ENCODE results near the gene COX4I1. TPM values are rescaled to one million over a fixed set of nuclear protein-coding genes. Genes with fewer than 3 reads are reported as not detected.
"Not testable (repeated sequence)": the region's sequence is repeated elsewhere in the genome, so short reads cannot be mapped to it uniquely, and the experiment has no call there.

The COX4I1 gene
- total RNA-seq, 2 donors from 2014 or later = 436 to 471 TPM

GRCh38 chr16:85836706-85837582 is 37.4 kb downstream of the COX4I1 start:
- Histone ChIP-seq H3K27ac (ENCODE audit: low read depth, low read length) (no peak overlapping the region), H3K27me3 (ENCODE audit: control insufficient read depth, insufficient read depth, low read length, poor library complexity, severe bottlenecking) (peaks cover 7% of the 10 kb centered on the region), H3K36me3 (ENCODE audit: control insufficient read depth, insufficient read depth, low read length) (no peaks in the 10 kb centered on the region), H3K4me1 (ENCODE audit: control insufficient read depth, insufficient read depth, low read length) (no peaks in the 10 kb centered on the region), H3K4me3 (ENCODE audit: low read length) (no peak overlapping the region), H3K9me3 (ENCODE audit: control insufficient read depth, low read length) (no peaks in the 10 kb centered on the region), H3K9ac (ENCODE audit: extremely low read depth, low read length, poor library complexity, severe bottlenecking) (no peak overlapping the region)
- no peak for TF ChIP-seq CTCF (conservative IDR thresholded peaks at IDR 0.05)
- Mint-ChIP-seq H3K4me3 (no peak overlapping the region), H3K27ac (no peak overlapping the region), H3K9me3 (peaks cover 19% of the 10 kb centered on the region), H3K4me1 (no peaks in the 10 kb centered on the region), H3K36me3 (ENCODE audit: low read depth) (no peaks in the 10 kb centered on the region), H3K27me3 (ENCODE audit: insufficient read depth) (peaks cover 7% of the 10 kb centered on the region)
- DNase-seq = no peak
- whole genome bisulfite sequencing, 2 experiments (ENCODE audit: insufficient coverage in 1 of 2, insufficient read length in 1 of 2) = 83 to 86% methylated on average over 18 to 24 of the region's 24 CpGs

- peaks cover 14% of the 10 kb centered on the region for H3K9me3 Mint-ChIP-seq
- not testable (repeated sequence) for H3K4me3 ChIP-seq (ENCODE audit: low read length); H3K36me3 ChIP-seq (ENCODE audit: control insufficient read depth, insufficient read depth, low read length); H3K4me1 Mint-ChIP-seq; H3K36me3 Mint-ChIP-seq (ENCODE audit: low read depth); H3K27ac ChIP-seq (ENCODE audit: low read depth, low read length); H3K27ac Mint-ChIP-seq; DNase-seq; H3K27me3 Mint-ChIP-seq (ENCODE audit: insufficient read depth); H3K4me3 Mint-ChIP-seq; H3K27me3 ChIP-seq (ENCODE audit: control insufficient read depth, insufficient read depth, low read length, poor library complexity, severe bottlenecking); H3K9ac ChIP-seq (ENCODE audit: extremely low read depth, low read length, poor library complexity, severe bottlenecking); H3K9me3 ChIP-seq (ENCODE audit: control insufficient read depth, low read length); H3K4me1 ChIP-seq (ENCODE audit: control insufficient read depth, insufficient read depth, low read length)
- 87 to 97% methylated on average over 3 to 4 of the region's 4 CpGs for WGBS, 2 experiments (ENCODE audit: insufficient coverage in 1 of 2, insufficient read length in 1 of 2)
Observed at GRCh38 chr16:85837654-85838053, 38.2 kb downstream of the COX4I1 start.

GRCh38 chr16:85838381-85838780 is 38.9 kb downstream of the COX4I1 start:
- peaks cover 2% of the 10 kb centered on the region for H3K27me3 Mint-ChIP-seq (ENCODE audit: insufficient read depth)
- DNase-seq = no peak
- Histone ChIP-seq H3K36me3 (ENCODE audit: control insufficient read depth, insufficient read depth, low read length) (no peaks in the 10 kb centered on the region), H3K27me3 (ENCODE audit: control insufficient read depth, insufficient read depth, low read length, poor library complexity, severe bottlenecking) (peaks cover 7% of the 10 kb centered on the region), H3K4me1 (ENCODE audit: control insufficient read depth, insufficient read depth, low read length) (no peaks in the 10 kb centered on the region), H3K4me3 (ENCODE audit: low read length) (no peak overlapping the region), H3K9ac (ENCODE audit: extremely low read depth, low read length, poor library complexity, severe bottlenecking) (no peak overlapping the region), H3K9me3 (ENCODE audit: control insufficient read depth, low read length) (no peaks in the 10 kb centered on the region), H3K27ac (ENCODE audit: low read depth, low read length) (no peak overlapping the region)
- 90 to 92% methylated on average over 11 of the region's 11 CpGs for WGBS, 2 experiments (ENCODE audit: insufficient coverage in 1 of 2, insufficient read length in 1 of 2)
- H3K4me1 Mint-ChIP-seq = no peaks in the 10 kb centered on the region
- no peak overlapping the region for H3K27ac Mint-ChIP-seq
- H3K36me3 Mint-ChIP-seq (ENCODE audit: low read depth) = no peaks in the 10 kb centered on the region
- no peak overlapping the region for H3K4me3 Mint-ChIP-seq
- peaks cover 7% of the 10 kb centered on the region for H3K9me3 Mint-ChIP-seq
- no peak for TF ChIP-seq CTCF (conservative IDR thresholded peaks at IDR 0.05)

Measured in endodermal cell (in vitro differentiated cells).